Loucy (cell line): ENCODE measurements around the gene CFHR5.
"Not testable (repeated sequence)": the region's sequence is repeated elsewhere in the genome, so short reads cannot be mapped to it uniquely, and the experiment has no call there.

Experiments
- H2AFZ ChIP-seq: fragments of 200-600 bp; sonication (generic); 2 replicates; pipeline ENCODE4 v1.6.0; 2016; ENCODE audit warnings: antibody characterized with exemption, mild to moderate bottlenecking, low read length, moderate library complexity
- H3F3A ChIP-seq: fragments of 200-600 bp; 2 replicates; pipeline ENCODE4 v1.6.0; 2016; ENCODE audit warnings: antibody characterized with exemption, low read depth, mild to moderate bottlenecking
- H3K27me3 ChIP-seq: fragments of 200-600 bp; sonication (generic); 2 replicates; pipeline ENCODE4 v1.6.1; 2014; ENCODE audit warnings: low read length, mild to moderate bottlenecking; ENCODE audit not compliant: insufficient read depth, poor library complexity, severe bottlenecking
- H3K36me3 ChIP-seq: fragments of 200-600 bp; sonication (generic); 2 replicates; pipeline ENCODE4 v1.6.1; 2016; ENCODE audit warnings: low read length; ENCODE audit not compliant: insufficient read depth
- H3K4me1 ChIP-seq: fragments of 200-600 bp; sonication (generic); 2 replicates; pipeline ENCODE4 v1.5.1; 2014; ENCODE audit warnings: low read length, mild to moderate bottlenecking; ENCODE audit not compliant: insufficient read depth, poor library complexity, severe bottlenecking
- H3K4me2 ChIP-seq: fragments of 200-600 bp; sonication (generic); 2 replicates; pipeline ENCODE4 v1.6.0; 2014; ENCODE audit warnings: antibody characterized with exemption, low read length, low read depth, mild to moderate bottlenecking; ENCODE audit not compliant: poor library complexity, severe bottlenecking
- H3K4me3 ChIP-seq: fragments of 200-600 bp; sonication (generic); 2 replicates; pipeline ENCODE4 v1.5.1; 2014; ENCODE audit warnings: low read length, mild to moderate bottlenecking, mixed read lengths; ENCODE audit not compliant: poor library complexity, severe bottlenecking
- H3K79me2 ChIP-seq: fragments of 200-600 bp; sonication (generic); 2 replicates; pipeline ENCODE4 v1.6.1; 2014; ENCODE audit warnings: low read length; ENCODE audit not compliant: insufficient read depth
- H3K9ac ChIP-seq: fragments of 200-600 bp; sonication (generic); 2 replicates; pipeline ENCODE4 v1.6.0; 2014; ENCODE audit warnings: mild to moderate bottlenecking, low read depth, low read length, moderate library complexity; ENCODE audit not compliant: poor library complexity, severe bottlenecking
- H3K9me2 ChIP-seq: fragments of 200-600 bp; sonication (generic); replicated peaks from 2 replicates; pipeline ENCODE4 v1.6.1; 2016; ENCODE audit warnings: low read depth, low read length, mixed read lengths
- H3K9me3 ChIP-seq: fragments of 200-600 bp; sonication (generic); 2 replicates; pipeline ENCODE4 v1.6.1; 2014; ENCODE audit warnings: mild to moderate bottlenecking, antibody characterized with exemption, low read length, low read depth; ENCODE audit not compliant: insufficient read depth
- H4K20me1 ChIP-seq: fragments of 200-600 bp; sonication (generic); 2 replicates; pipeline ENCODE4 v1.6.0; 2014; ENCODE audit warnings: antibody characterized with exemption, low read length, mild to moderate bottlenecking; ENCODE audit not compliant: insufficient read depth, poor library complexity, severe bottlenecking
- EZH2phosphoT487 ChIP-seq: fragments of 200-600 bp; IDR thresholded peaks from 2 replicates; pipeline ENCODE4 v1.6.1; 2018; ENCODE audit warnings: antibody characterized with exemption, mild to moderate bottlenecking, moderate library complexity, borderline replicate concordance
- TF ChIP-seq, protein P1 (sequence below): fragments of 200-600 bp; sonication (generic); conservative IDR thresholded peaks from 2 replicates; pipeline ENCODE4 v1.5.1; 2014; ENCODE audit warnings: mild to moderate bottlenecking, antibody characterized with exemption, low read length

Gene CFHR5

DNA sequence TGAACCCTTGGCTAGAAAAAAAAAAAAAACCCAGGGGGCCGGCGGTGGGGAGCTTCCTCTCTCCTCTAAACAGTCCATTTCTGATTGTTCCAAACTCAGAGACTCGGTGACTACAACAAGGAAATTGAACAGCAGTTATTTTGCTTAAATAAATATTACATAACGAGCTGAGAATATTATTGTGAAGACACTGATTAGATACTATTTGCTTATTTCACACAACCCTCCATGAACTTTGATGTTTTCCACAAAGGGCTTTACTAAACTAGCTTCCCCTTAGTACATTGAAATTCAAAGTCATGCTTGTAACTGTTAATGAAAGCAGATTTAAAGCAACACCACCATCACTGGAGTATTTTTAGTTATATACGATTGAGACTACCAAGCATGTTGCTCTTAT lies at the start of gene CFHR5:
Gene CFHR5, plus strand, starts transcription at position 279 of the 400 bp plus-strand sequence. Its CDS starts 109 bp downstream, at position 388.
- Histone ChIP-seq H3K9me2 (no peaks in the 10 kb centered on the region), H3K9ac (no peak within 1 kb of the TSS), H3K9me3 (no peaks in the 10 kb centered on the region), H3K4me2 (no peak within 1 kb of the TSS), H3K27me3 (no peaks in the 10 kb centered on the region), H3K79me2 (no peaks in the 10 kb centered on the region), H3K36me3 (no peaks in the 10 kb centered on the region), H3F3A (no peaks in the 10 kb centered on the region), H3K4me3 (no peak within 1 kb of the TSS), H3K4me1 (no peaks in the 10 kb centered on the region), H2AFZ (no peak within 1 kb of the TSS), H4K20me1 (no peaks in the 10 kb centered on the region)
- no peak for TF ChIP-seq EZH2phosphoT487
- TF ChIP-seq, protein P1, sequence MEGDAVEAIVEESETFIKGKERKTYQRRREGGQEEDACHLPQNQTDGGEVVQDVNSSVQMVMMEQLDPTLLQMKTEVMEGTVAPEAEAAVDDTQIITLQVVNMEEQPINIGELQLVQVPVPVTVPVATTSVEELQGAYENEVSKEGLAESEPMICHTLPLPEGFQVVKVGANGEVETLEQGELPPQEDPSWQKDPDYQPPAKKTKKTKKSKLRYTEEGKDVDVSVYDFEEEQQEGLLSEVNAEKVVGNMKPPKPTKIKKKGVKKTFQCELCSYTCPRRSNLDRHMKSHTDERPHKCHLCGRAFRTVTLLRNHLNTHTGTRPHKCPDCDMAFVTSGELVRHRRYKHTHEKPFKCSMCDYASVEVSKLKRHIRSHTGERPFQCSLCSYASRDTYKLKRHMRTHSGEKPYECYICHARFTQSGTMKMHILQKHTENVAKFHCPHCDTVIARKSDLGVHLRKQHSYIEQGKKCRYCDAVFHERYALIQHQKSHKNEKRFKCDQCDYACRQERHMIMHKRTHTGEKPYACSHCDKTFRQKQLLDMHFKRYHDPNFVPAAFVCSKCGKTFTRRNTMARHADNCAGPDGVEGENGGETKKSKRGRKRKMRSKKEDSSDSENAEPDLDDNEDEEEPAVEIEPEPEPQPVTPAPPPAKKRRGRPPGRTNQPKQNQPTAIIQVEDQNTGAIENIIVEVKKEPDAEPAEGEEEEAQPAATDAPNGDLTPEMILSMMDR = no peak

DNA sequence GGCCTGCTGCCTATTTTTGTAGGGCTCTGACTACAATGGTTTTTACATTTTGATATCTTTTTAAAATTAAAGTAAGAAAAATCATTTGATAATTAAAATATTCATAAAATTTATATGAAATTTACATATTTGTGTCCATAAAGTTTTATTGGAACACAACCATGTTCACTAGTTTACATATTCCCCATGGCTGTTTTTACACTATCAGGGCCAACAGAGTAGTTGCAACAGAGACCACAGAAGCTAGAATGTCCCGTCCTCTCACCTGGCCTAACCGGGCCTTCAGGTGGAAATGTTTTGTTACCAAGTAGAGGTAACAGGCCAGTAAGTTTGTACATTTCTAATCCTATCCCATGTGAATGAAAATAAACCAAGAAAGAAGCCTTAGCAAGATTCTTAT lies 44.5 kb upstream of the CFHR5 start:
- not testable (repeated sequence) for H3K9ac ChIP-seq, H3F3A ChIP-seq, H3K36me3 ChIP-seq, H3K4me2 ChIP-seq, H4K20me1 ChIP-seq, H3K9me3 ChIP-seq, H3K79me2 ChIP-seq, H3K9me2 ChIP-seq, H3K4me3 ChIP-seq, H3K27me3 ChIP-seq, H3K4me1 ChIP-seq, H2AFZ ChIP-seq

DNA sequence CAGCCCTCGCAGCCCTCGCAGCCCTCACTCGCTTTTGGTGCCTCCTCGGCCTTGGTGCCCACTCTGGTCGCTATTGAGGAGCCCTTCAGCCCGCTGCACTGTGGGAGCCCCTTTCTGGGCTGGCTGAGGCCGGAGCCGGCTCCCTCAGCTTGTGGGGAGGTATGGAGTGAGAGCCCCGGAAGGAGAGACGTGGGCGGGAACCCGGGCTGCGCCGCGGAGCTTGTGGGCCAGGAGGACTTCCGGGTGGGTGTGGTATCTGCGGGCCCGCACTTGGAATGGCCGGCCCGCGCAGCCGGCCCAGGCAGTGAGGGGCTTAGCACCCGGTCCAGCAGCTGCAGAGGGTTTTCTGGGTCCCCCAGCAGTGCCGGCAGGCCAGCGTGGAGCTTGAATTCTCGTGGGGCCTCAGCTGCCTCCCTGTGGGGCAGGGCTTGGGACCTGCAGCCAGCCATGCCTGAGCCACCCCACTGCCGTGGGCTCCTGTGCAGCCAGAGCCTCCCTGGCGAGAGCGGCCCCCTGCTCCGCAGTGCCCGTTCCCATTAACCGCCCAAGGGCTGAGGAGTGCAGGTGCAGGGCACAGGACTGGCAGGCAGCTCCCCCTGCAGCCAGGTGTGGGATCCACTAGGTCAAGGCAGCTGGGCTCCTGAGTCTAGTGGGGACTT lies 43.7 kb upstream of the CFHR5 start:
- Histone ChIP-seq H3K27me3 (no peaks in the 10 kb centered on the region), H3K36me3 (no peaks in the 10 kb centered on the region), H3K9me2 (no peaks in the 10 kb centered on the region), H3K9me3 (no peaks in the 10 kb centered on the region), H3K4me1 (no peaks in the 10 kb centered on the region), H4K20me1 (no peaks in the 10 kb centered on the region), H3K4me3 (no peak overlapping the region), H2AFZ (no peak overlapping the region), H3K9ac (no peak overlapping the region), H3K4me2 (no peak overlapping the region), H3F3A (no peaks in the 10 kb centered on the region), H3K79me2 (no peaks in the 10 kb centered on the region)
- no peak for TF ChIP-seq EZH2phosphoT487
- TF ChIP-seq, protein P1 = no peak

DNA sequence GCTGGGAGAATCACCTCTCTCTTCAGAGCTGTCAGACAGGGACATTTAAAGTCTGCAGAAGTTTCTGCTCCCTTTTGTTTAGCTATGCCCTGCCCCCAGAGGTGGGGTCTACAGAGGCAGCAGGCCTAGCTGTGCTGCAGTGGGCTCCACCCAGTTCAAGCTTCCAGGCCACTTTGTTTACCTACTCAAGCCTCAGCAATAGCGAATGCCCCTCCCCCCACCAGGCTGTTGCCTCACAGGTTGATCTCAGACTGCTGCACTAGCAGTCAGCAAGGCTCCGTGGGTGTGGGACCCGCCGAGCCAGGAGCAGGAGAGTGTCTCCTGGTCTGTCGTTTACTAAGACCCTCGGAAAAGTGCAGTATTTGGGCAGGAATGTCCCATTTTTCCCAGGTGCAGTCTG lies 35.9 kb upstream of the CFHR5 start:
- H3K4me1 ChIP-seq, H3K36me3 ChIP-seq, H3K9ac ChIP-seq, H3K27me3 ChIP-seq, H2AFZ ChIP-seq, H3K4me3 ChIP-seq, H3K79me2 ChIP-seq, H3K9me2 ChIP-seq, H3K4me2 ChIP-seq, H4K20me1 ChIP-seq, H3F3A ChIP-seq, H3K9me3 ChIP-seq: not testable (repeated sequence)

DNA sequence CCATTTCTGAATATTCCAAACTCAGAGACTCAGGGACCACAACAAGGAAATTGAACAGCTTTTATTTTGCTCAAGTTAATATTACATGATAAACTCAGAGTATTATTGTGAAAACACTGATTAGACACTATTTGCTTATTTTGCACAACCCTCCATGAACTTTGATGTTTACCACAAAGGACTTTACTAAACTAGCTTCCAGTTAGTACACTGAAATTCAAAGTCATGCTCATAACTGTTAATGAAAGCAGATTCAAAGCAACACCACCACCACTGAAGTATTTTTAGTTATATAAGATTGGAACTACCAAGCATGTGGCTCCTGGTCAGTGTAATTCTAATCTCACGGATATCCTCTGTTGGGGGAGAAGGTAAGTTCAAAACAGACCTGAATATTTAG lies 33.8 kb upstream of the CFHR5 start, which contains the start of gene CFHR2:
Gene CFHR2, plus strand, starts transcription at position 171 of the 400 bp plus-strand sequence. Its CDS starts 143 bp downstream, at position 314.
- H3K4me1 ChIP-seq, H3K79me2 ChIP-seq, H3K27me3 ChIP-seq, H3K36me3 ChIP-seq, H3K9me3 ChIP-seq, H3K9ac ChIP-seq, H3K4me3 ChIP-seq, H3K4me2 ChIP-seq, H3F3A ChIP-seq, H2AFZ ChIP-seq, H4K20me1 ChIP-seq, H3K9me2 ChIP-seq: not testable (repeated sequence)
